Measurements from ENCODE around the gene AGBL1. TPM values are rescaled to one million over a fixed set of nuclear protein-coding genes. Genes with fewer than 3 reads are reported as not detected.
A peak's percentile ranks its signal among the peaks of the same experiment; 100 is the strongest.

AGBL1 gene
- total RNA-seq, 3 donors from 2014 or later, result 0.10 to 0.32 TPM; not detected in 1

DNA sequence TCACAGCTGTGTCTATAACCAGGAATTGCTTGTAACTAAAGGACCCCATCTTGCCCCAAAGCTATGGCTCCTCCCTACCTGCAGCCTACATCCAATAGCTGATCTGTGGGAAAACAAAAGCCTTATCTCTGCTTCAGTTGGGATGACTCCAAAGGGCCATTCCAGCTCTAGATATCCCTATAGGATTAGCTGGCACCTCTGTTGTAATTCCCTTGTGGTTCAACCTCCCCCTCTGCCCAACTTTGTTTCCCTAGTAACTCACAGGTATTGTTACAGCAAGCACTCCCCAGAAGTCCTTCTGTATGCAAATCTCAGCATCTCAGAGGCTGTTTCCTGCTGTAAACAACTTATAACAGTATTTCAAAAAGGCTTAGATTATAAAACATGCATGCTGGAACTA, 478.6 kb downstream of the AGBL1 start:
- intact Hi-C loops (cut with DNase I, micrococcal nuclease), result no loop called here
- TF ChIP-seq, protein P1, sequence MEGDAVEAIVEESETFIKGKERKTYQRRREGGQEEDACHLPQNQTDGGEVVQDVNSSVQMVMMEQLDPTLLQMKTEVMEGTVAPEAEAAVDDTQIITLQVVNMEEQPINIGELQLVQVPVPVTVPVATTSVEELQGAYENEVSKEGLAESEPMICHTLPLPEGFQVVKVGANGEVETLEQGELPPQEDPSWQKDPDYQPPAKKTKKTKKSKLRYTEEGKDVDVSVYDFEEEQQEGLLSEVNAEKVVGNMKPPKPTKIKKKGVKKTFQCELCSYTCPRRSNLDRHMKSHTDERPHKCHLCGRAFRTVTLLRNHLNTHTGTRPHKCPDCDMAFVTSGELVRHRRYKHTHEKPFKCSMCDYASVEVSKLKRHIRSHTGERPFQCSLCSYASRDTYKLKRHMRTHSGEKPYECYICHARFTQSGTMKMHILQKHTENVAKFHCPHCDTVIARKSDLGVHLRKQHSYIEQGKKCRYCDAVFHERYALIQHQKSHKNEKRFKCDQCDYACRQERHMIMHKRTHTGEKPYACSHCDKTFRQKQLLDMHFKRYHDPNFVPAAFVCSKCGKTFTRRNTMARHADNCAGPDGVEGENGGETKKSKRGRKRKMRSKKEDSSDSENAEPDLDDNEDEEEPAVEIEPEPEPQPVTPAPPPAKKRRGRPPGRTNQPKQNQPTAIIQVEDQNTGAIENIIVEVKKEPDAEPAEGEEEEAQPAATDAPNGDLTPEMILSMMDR (IDR thresholded peaks at IDR 0.05), result no peak
- no peak overlapping the region for H3K4me3 ChIP-seq
- no peak for DNase-seq
- H3K36me3 ChIP-seq (ENCODE audit: low read depth), result no peaks in the 10 kb centered on the region
- no peaks in the 10 kb centered on the region for H3K9me3 ChIP-seq
- no peak for ATAC-seq
- H3K4me1 ChIP-seq (ENCODE audit: low read depth), result no peaks in the 10 kb centered on the region

- H3K9me3 ChIP-seq, result no peaks in the 10 kb centered on the region
- ATAC-seq (no peak), DNase-seq (no peak)
- TF ChIP-seq, protein P1 (IDR thresholded peaks at IDR 0.05), result no peak
- H3K36me3 ChIP-seq (ENCODE audit: low read depth), result no peaks in the 10 kb centered on the region
- no peaks in the 10 kb centered on the region for H3K4me1 ChIP-seq (ENCODE audit: low read depth)
- H3K4me3 ChIP-seq, result no peak overlapping the region
- intact Hi-C loops (cut with DNase I, micrococcal nuclease), result no loop called here
Observed at GRCh38 chr15:86558686-86559085, 479.0 kb downstream of the AGBL1 start.

DNA sequence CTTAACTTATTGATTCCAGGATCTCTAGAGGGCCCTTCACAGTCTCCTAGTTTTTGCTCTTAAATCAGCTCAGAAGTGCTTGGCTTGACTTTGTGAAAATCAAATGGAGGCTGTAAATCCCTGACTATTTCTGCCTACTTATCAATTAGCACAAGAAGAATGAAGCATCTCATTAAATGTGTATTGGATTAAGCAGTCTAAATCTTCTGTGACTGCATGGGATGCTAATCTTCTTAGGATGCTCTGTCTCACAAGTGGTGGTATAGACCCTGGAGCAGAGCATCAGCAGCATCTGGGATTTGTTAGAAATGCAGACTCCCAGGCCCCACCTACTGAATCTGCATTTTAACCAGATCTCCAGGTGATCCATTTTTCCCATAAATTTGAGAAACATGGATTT, 488.7 kb downstream of the AGBL1 start:
- no peaks in the 10 kb centered on the region for H3K36me3 ChIP-seq (ENCODE audit: low read depth)
- DNase-seq (no peak), ATAC-seq (no peak)
- intact Hi-C loops (cut with DNase I, micrococcal nuclease), result no loop called here
- no peaks in the 10 kb centered on the region for H3K4me1 ChIP-seq (ENCODE audit: low read depth)
- peaks cover 5% of the 10 kb centered on the region for H3K9me3 ChIP-seq
- no peak overlapping the region for H3K4me3 ChIP-seq
- TF ChIP-seq, protein P1 (IDR thresholded peaks at IDR 0.05), result no peak

DNA sequence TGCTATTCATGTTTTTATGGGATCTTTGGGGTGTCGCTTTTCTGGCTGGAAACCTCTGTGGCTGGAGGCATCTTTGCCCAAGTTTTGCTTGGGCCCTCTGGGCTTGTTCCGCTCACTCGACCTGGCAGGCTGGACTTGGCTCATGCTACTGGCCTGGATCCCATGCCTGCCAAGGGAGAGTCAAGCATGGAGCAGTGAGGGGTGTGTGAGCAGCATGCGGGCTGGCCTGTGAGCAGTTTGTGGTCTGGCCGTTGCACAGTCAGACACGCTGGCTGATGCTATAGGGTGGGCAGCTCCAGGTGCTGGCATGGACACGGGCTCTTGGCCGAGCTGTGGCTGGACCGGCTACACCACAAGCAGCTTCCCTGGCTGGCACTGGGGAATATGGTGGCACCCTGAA, 491.1 kb downstream of the AGBL1 start:
- no peak for ATAC-seq
- H3K9me3 ChIP-seq, result no peaks in the 10 kb centered on the region

DNA sequence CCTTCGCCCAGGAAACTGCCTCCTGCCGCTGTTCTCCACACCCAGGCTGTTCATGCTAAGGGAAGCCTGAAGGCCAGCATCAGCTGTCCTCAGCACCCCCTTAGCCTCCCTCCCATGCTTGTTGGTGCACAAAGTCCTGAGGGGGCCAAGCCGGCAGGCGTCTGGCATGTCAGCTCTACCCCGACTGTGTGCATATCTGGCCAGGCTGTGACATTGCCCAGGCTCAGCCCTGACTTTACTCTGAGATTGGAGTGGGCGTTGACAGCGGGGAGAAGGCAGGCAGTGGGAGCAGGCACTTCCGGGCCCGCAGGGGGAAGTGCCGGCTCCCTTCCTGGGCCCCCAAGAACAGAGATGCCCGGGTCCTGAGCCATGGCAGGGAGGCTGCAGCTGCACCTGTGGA, 492.2 kb downstream of the AGBL1 start:
- TF ChIP-seq, protein P1 (IDR thresholded peaks at IDR 0.05), result no peak
- Histone ChIP-seq H3K36me3 (ENCODE audit: low read depth) (no peaks in the 10 kb centered on the region), H3K9me3 (no peaks in the 10 kb centered on the region), H3K4me3 (no peak overlapping the region), H3K4me1 (ENCODE audit: low read depth) (no peaks in the 10 kb centered on the region)
- ATAC-seq (no peak), DNase-seq (no peak)
- intact Hi-C loops (cut with DNase I, micrococcal nuclease), result no loop called here

More for the DNA sequence above, 491.1 kb downstream of the AGBL1 start:
- Histone ChIP-seq H3K4me1 (ENCODE audit: low read depth) (no peaks in the 10 kb centered on the region), H3K36me3 (ENCODE audit: low read depth) (no peaks in the 10 kb centered on the region), H3K4me3 (no peak overlapping the region)
- TF ChIP-seq, protein P1 (IDR thresholded peaks at IDR 0.05), result no peak
- DNase-seq, result peak in 1 of 3 donors; percentile 43
- intact Hi-C loops (cut with DNase I, micrococcal nuclease), result no loop called here

GRCh38 chr15:86572368-86572841, 492.7 kb downstream of the AGBL1 start:
- TF ChIP-seq, protein P1 (IDR thresholded peaks at IDR 0.05), result no peak
- no peaks in the 10 kb centered on the region for H3K9me3 ChIP-seq
- ATAC-seq (no peak), DNase-seq (no peak)
- intact Hi-C loops (cut with DNase I, micrococcal nuclease), result no loop called here
- no peak overlapping the region for H3K4me3 ChIP-seq
- no peaks in the 10 kb centered on the region for H3K4me1 ChIP-seq (ENCODE audit: low read depth)
- no peaks in the 10 kb centered on the region for H3K36me3 ChIP-seq (ENCODE audit: low read depth)

All from mucosa of descending colon (tissue), 3 donors.